Panc1 (cell line): ENCODE data around the gene SERPINB1.

Experiments
- CTCF ChIP-seq: fragments of 450-650 bp; IDR thresholded peaks from 2 replicates; pipeline ENCODE4 v1.5.1; 2017; ENCODE audit warnings: mild to moderate bottlenecking
- POLR2AphosphoS5 ChIP-seq: IDR thresholded peaks from 2 replicates; pipeline ENCODE4 v1.6.1; 2012; ENCODE audit warnings: mild to moderate bottlenecking, low read depth, low read length, moderate library complexity
- SIN3A ChIP-seq: IDR thresholded peaks from 2 replicates; pipeline ENCODE4 v1.6.1; 2012; ENCODE audit warnings: low read depth, mild to moderate bottlenecking, low read length, moderate library complexity, borderline replicate concordance; ENCODE audit not compliant: insufficient read depth
- TCF7L2 ChIP-seq: IDR thresholded peaks from 2 replicates; pipeline ENCODE4 v1.6.1; 2011; ENCODE audit warnings: mild to moderate bottlenecking, low read depth, low read length, inconsistent platforms
- TF ChIP-seq, protein P1 (sequence below), 2 experiments: IDR thresholded peaks; 2 replicates each; pipeline ENCODE4 v1.6.1; 2011 to 2012; ENCODE audit warnings: low read depth in 2 of 2, control low read depth in 1 of 2, low read length in 1 of 2, mild to moderate bottlenecking in 1 of 2, moderate library complexity in 1 of 2; ENCODE audit not compliant: insufficient read depth in 1 of 2

DNA sequence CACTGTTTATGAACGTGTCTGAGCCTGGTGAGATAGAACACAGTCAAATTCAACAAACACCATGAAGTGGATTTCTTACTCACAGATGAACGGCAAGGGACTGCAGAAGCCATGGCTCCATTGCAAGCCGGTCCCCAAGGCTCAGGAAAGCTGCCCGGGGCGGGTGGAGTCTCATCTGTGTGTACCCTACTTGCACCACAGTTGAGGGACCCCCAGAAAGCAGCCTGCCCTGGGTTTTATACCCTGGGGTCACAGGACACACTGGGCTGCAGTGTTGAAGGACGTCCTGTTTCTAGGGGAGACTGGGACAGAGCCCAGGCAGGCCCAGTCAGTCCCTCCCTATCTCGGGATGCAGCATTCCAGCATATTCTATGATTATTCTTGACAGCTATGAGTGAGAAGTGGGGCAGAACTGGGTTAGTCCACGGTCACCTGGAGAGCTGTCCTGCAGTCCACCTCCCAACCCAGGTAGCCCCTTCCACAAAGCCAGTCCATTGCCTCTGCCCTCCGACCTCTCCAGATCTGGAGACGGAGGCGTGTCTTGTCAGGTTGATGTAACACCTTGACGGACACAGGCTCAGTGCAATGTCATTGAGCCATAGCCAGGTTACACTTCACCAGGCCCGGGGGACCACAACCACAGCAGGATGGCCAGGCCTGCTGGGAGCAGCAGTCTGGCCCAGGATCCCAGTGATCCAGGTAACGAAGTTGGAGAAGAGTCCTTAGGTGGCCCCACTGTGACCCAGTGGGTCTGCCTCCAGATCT lies 40.9 kb downstream of the SERPINB1 start:
- TF ChIP-seq, protein P1, sequence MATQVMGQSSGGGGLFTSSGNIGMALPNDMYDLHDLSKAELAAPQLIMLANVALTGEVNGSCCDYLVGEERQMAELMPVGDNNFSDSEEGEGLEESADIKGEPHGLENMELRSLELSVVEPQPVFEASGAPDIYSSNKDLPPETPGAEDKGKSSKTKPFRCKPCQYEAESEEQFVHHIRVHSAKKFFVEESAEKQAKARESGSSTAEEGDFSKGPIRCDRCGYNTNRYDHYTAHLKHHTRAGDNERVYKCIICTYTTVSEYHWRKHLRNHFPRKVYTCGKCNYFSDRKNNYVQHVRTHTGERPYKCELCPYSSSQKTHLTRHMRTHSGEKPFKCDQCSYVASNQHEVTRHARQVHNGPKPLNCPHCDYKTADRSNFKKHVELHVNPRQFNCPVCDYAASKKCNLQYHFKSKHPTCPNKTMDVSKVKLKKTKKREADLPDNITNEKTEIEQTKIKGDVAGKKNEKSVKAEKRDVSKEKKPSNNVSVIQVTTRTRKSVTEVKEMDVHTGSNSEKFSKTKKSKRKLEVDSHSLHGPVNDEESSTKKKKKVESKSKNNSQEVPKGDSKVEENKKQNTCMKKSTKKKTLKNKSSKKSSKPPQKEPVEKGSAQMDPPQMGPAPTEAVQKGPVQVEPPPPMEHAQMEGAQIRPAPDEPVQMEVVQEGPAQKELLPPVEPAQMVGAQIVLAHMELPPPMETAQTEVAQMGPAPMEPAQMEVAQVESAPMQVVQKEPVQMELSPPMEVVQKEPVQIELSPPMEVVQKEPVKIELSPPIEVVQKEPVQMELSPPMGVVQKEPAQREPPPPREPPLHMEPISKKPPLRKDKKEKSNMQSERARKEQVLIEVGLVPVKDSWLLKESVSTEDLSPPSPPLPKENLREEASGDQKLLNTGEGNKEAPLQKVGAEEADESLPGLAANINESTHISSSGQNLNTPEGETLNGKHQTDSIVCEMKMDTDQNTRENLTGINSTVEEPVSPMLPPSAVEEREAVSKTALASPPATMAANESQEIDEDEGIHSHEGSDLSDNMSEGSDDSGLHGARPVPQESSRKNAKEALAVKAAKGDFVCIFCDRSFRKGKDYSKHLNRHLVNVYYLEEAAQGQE (IDR thresholded peaks at IDR 0.05; ENCODE audit: insufficient read depth in 1 of 2, low read depth in 2 of 2, low read length in 1 of 2), result no peak
- TF ChIP-seq CTCF (no peak), POLR2AphosphoS5 (no peak), TCF7L2 (no peak), SIN3A (no peak)
